SK-N-SH (cell line): ENCODE measurements around the gene KNDC1.

Experiments used
- CHD2 ChIP-seq: fragments of 150-350 bp; IDR thresholded peaks from 2 replicates; pipeline ENCODE4 v1.6.1; 2018; ENCODE audit warnings: low read length; ENCODE audit not compliant: partially characterized antibody
- CTCF ChIP-seq: fragments of 200-600 bp; sonication (generic); IDR thresholded peaks from 2 replicates; pipeline ENCODE4 v1.6.1; 2017; ENCODE audit warnings: antibody characterized with exemption, mild to moderate bottlenecking, moderate library complexity
- EP300 ChIP-seq, 2 experiments: IDR thresholded peaks; 2 replicates each; pipeline versions ENCODE4 v1.4.0 to v1.6.1; 2012; ENCODE audit warnings: borderline replicate concordance in 1 of 2, low read depth in 1 of 2, low read length in 1 of 2
- GATA2 ChIP-seq: sonication (generic); formaldehyde crosslinking; IDR thresholded peaks from 2 replicates; pipeline ENCODE4 v1.5.0; 2020; ENCODE audit warnings: mild to moderate bottlenecking, missing genetic modification reagents
- JUND ChIP-seq: IDR thresholded peaks from 2 replicates; pipeline ENCODE4 v1.4.0; 2012
- MXI1 ChIP-seq: IDR thresholded peaks from 2 replicates; pipeline ENCODE4 v1.6.1; 2012; ENCODE audit warnings: mild to moderate bottlenecking, low read depth, low read length, improper control_type of control experiment
- NRF1 ChIP-seq: IDR thresholded peaks from 2 replicates; pipeline ENCODE4 v1.6.1; 2012; ENCODE audit warnings: low read depth, mild to moderate bottlenecking, low read length
- POLR2AphosphoS5 ChIP-seq: IDR thresholded peaks from 2 replicates; pipeline ENCODE4 v1.6.1; 2012; ENCODE audit warnings: low read depth, low read length
- RCOR1 ChIP-seq: fragments of 150-350 bp; IDR thresholded peaks from 2 replicates; pipeline ENCODE4 v1.6.1; 2017; ENCODE audit warnings: antibody characterized with exemption, low read length
- SIN3A ChIP-seq: IDR thresholded peaks from 2 replicates; pipeline ENCODE4 v1.6.1; 2012; ENCODE audit warnings: low read depth, mild to moderate bottlenecking, low read length, moderate library complexity, borderline replicate concordance
- SMC3 ChIP-seq: IDR thresholded peaks from 2 replicates; pipeline ENCODE4 v1.6.1; 2012; ENCODE audit warnings: low read depth, low read length, improper control_type of control experiment

GRCh38 chr10:133202778-133203651 lies 43.0 kb downstream of the KNDC1 start:
- TF ChIP-seq SMC3 (no peak), CTCF (no peak), NRF1 (no peak), POLR2AphosphoS5 (no peak), MXI1 (no peak), GATA2 (CRISPR knock-in tag) (no peak), CHD2 (no peak), JUND (no peak), SIN3A (no peak), EP300 (IDR thresholded peaks at IDR 0.05; ENCODE audit: borderline replicate concordance in 1 of 2, low read depth in 1 of 2, low read length in 1 of 2) (no peak), RCOR1 (no peak)
